NCI-H2081 (cell line): Measurements from ENCODE around the gene NXPE4.

Source experiments
- DNase-seq, 2 experiments: peaks; one replicate each; lab custom pipeline; 2025; lab: John Stamatoyannopoulos, UW

The NXPE4 gene

GRCh38 chr11:114559425-114560310, 35.9 kb downstream of the NXPE4 start, which contains the start of gene NXPE1:
Gene NXPE1 (minus strand): TSS chr11:114559881. CDS start chr11:114551201, 8,680 bp downstream.
- no peak for DNase-seq

DNA sequence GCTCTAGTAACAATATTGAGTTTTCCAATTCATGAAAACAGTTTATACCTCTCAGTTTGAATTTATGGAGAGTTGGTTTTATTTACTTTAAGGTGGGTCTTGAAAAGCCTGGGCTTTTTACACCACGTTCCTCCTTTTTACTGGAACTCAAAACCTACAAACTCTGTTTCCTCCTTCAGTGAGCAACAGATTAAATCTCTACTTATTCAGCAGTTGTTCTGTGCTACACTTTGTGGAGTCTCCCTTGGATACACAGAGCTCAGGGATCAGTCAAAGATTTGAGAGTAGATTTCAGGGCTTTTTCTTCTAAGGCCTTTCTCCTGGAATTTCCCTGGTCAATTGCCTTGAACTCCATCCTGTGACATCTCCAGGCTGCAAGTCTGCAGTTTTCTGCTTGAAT, 39.5 kb downstream of the NXPE4 start:
- DNase-seq, result no peak

DNA sequence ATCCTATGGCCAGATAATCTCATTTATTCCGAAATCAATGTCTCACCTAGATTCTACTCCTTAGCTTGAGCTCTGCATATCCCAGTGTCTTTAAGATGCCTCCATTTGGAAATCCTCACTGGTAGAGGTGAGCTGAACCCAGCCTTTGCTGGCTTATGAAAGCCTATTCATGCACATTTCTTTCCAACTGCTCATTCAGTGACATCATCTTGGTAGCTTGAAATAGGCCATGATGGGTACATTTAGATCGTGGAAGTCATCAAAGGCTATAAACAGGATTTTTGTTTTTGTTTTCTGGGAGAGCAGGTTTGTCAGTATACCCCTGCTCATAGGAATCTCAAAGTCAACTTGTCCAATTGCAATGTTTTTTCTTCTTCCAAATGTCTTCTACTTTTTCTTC, 41.9 kb downstream of the NXPE4 start:
- DNase-seq, result no peak

DNA sequence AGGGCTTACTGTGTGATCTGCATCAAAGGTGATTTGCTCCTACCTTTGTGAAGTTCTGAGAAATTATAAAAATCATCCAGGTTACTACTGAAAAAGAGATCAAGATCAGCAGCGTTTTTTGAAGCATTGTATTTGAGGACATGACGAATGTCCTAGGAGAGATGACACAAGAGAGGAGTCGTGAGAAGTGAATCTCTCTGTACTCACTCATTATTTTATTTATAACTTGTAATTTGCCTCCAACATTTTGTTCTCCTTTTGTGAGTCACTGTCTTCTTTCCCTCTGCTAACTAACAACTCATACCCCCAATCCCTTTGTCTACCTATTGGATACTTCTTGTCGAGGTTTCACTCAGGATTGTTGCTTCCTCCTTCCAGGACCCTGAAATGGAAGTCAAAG, 44.5 kb downstream of the NXPE4 start:
- DNase-seq, result no peak

- DNase-seq, result no peak
Measured at GRCh38 chr11:114525682-114526081, 69.9 kb downstream of the NXPE4 start.

DNA sequence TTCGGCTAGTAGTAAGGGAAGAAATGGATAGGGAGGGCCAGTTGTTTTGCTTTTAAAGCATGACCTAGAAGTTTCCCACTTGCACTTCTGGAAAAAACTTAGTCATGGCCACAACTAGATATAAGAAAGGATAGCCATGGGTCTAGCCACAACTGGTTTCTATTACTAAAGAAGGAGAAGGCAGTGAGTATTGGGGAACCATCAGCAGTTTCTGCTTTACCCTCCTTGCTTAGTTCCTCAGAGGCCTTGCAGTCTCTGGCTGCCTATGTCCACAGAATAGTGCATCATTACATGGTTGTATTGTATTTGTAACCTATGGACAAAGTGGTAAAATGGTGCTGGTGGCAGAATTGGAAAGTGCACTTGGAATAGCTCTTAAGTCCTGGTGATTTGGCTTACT, 71.5 kb downstream of the NXPE4 start:
- no peak for DNase-seq

DNA sequence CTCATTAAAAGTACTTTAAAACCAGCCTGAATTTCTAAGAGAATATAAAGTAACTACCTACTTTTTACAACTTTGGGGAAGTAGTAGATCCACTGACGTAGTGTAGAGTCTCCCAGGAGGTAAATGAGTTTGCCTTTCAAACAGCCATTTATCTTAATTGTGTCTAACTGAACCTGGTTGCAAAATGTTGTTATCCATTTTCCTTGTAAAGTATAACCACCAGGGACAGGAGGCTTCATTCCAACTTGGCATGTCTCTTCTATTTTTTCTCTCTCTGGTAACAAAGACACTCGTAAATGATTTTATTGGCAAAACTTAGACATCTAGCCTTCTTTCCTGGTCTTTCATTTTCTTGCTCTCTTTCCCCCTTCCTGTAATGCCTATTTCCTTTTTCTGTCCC, 72.8 kb downstream of the NXPE4 start:
- DNase-seq, result no peak
